Measurements from ENCODE around the gene EGFL7. TPM values are rescaled to one million over a fixed set of nuclear protein-coding genes. Genes with fewer than 3 reads are reported as not detected.
A peak's percentile ranks its signal among the peaks of the same experiment; 100 is the strongest.

Gene EGFL7
- polyA plus RNA-seq, 1 of the 3 experiments (the other 2 are of a cell fraction) = 43.0 TPM

- no peak for TF ChIP-seq REST (IDR thresholded peaks at IDR 0.05; ENCODE audit: low read depth, low read length)
- TF ChIP-seq FOXJ3 (CRISPR knock-in tag; IDR thresholded peaks at IDR 0.05) = no peak
- TF ChIP-seq EZH2phosphoT487 (IDR thresholded peaks at IDR 0.05; ENCODE audit: borderline replicate concordance, low read depth) = no peak
- no peak for TF ChIP-seq RXRA (IDR thresholded peaks at IDR 0.05; ENCODE audit: borderline replicate concordance, low read depth)
- no peak for TF ChIP-seq PBX3 (IDR thresholded peaks at IDR 0.05)
- TF ChIP-seq JUND (IDR thresholded peaks at IDR 0.05) = no peak
- no peak for TF ChIP-seq TEAD4 (IDR thresholded peaks at IDR 0.05; ENCODE audit: borderline replicate concordance, insufficient read depth)
- no peak for TF ChIP-seq MAX (IDR thresholded peaks at IDR 0.05; ENCODE audit: low read depth)
- no peak for TF ChIP-seq RCOR1 (IDR thresholded peaks at IDR 0.05; ENCODE audit: low read length)
- TF ChIP-seq CHD2 (IDR thresholded peaks at IDR 0.05; ENCODE audit: low read length, partially characterized antibody) = no peak
- no peak for TF ChIP-seq RAD21 (IDR thresholded peaks at IDR 0.05; ENCODE audit: low read length)
- no peak for TF ChIP-seq ELF1 (IDR thresholded peaks at IDR 0.05)
- no peak for TF ChIP-seq EP300 (IDR thresholded peaks at IDR 0.05; ENCODE audit: borderline replicate concordance in 1 of 2, low read depth in 1 of 2, low read length in 1 of 2)
- TF ChIP-seq SMC3 (IDR thresholded peaks at IDR 0.05; ENCODE audit: low read depth, low read length) = no peak
Measured at GRCh38 chr9:136713550-136713949, 50.8 kb downstream of the EGFL7 start (continued).

- Histone ChIP-seq H3K9ac (no peak overlapping the region), H3K4me3 (ENCODE audit: low read depth in 2 of 2, low read length in 1 of 2) (peak overlapping the region in 1 of 2 experiments; percentile 61; a peak in 1 of 4 replicates), H3K27me3 (ENCODE audit: insufficient read depth) (no peaks in the 10 kb centered on the region), H3K4me2 (peak overlapping the region; percentile 90; the same call in 1 of the 2 replicates), H3K36me3 (replicated peaks in 1 of 2; ENCODE audit: control insufficient read depth in 1 of 2, insufficient read depth in 2 of 2, low read length in 1 of 2) (no peaks in the 10 kb centered on the region), H3F3A (replicated peaks; ENCODE audit: insufficient read depth) (peaks cover 17% of the 10 kb centered on the region), H3K79me2 (ENCODE audit: insufficient read depth) (no peaks in the 10 kb centered on the region), H4K20me1 (ENCODE audit: insufficient read depth) (no peaks in the 10 kb centered on the region), H3K9me2 (no peaks in the 10 kb centered on the region), H2AFZ (ENCODE audit: low read depth) (no peak overlapping the region), H3K9me3 (no peaks in the 10 kb centered on the region), H3K27ac (ENCODE audit: low read depth in 2 of 2, low read length in 1 of 2) (no peak overlapping the region; a peak in 1 of 4 replicates), H3K4me1 (ENCODE audit: control insufficient read depth in 1 of 2, insufficient read depth in 2 of 2, low read depth in 1 of 2, low read length in 1 of 2) (peaks cover 4 to 18% of the 10 kb centered on the region in 2 experiments; a peak in 1 of 4 replicates)
- WGBS (ENCODE audit: low lambda C conversion rate) = 90% methylated on average over 8 of the region's 17 CpGs
- no peak for DNase-seq
- CTCF ChIA-PET = interaction anchor here (0.9 to 8.4 kb wide), 11 partner anchors 8 to 431 kb away, joined by 3 to 99 read pairs (median 4); partner anchors contain the start of gene LCN8
- POLR2A ChIA-PET = interaction anchor here (1.2 to 4.2 kb wide), 3 partner anchors 8 to 13 kb away, joined by 6 to 51 read pairs (median 12); no protein-coding TSS in a partner anchor
- TF ChIP-seq MEF2A (IDR thresholded peaks at IDR 0.05; ENCODE audit: borderline replicate concordance, low read depth) (no peak), USF1 (IDR thresholded peaks at IDR 0.05; ENCODE audit: borderline replicate concordance, low read depth) (no peak), FOXM1 (IDR thresholded peaks at IDR 0.05; ENCODE audit: low read depth) (no peak), RCOR1 (IDR thresholded peaks at IDR 0.05; ENCODE audit: low read length) (no peak)
Measured at GRCh38 chr9:136714096-136714892, 51.6 kb downstream of the EGFL7 start.

Measured in SK-N-SH (cell line).